Measurements from ENCODE around the gene RFX1.

GRCh38 chr19:14035706-14036105 lies 29.6 kb upstream of the RFX1 start:
- TF ChIP-seq, protein P1, sequence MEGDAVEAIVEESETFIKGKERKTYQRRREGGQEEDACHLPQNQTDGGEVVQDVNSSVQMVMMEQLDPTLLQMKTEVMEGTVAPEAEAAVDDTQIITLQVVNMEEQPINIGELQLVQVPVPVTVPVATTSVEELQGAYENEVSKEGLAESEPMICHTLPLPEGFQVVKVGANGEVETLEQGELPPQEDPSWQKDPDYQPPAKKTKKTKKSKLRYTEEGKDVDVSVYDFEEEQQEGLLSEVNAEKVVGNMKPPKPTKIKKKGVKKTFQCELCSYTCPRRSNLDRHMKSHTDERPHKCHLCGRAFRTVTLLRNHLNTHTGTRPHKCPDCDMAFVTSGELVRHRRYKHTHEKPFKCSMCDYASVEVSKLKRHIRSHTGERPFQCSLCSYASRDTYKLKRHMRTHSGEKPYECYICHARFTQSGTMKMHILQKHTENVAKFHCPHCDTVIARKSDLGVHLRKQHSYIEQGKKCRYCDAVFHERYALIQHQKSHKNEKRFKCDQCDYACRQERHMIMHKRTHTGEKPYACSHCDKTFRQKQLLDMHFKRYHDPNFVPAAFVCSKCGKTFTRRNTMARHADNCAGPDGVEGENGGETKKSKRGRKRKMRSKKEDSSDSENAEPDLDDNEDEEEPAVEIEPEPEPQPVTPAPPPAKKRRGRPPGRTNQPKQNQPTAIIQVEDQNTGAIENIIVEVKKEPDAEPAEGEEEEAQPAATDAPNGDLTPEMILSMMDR (IDR thresholded peaks at IDR 0.05): no peak
- TF ChIP-seq POLR2A (IDR thresholded peaks at IDR 0.05): no peak

Data from lower leg skin (tissue), 3 donors.